Immature natural killer cell (primary cell): Measurements from ENCODE around the gene OR1L8. TPM values are rescaled to one million over a fixed set of nuclear protein-coding genes. Genes with fewer than 3 reads are reported as not detected.
"Not testable (repeated sequence)": the region's sequence is repeated elsewhere in the genome, so short reads cannot be mapped to it uniquely, and the experiment has no call there.

Experiments used
- DNase-seq, 3 donors: peaks; one replicate each; pipeline ENCODE4 v3.0.0; 2022; ENCODE audit warnings: mixed read lengths in 1 of 3
- H3K27ac Mint-ChIP-seq, 6 donors: one replicate each; pipeline ENCODE4 v1.8.0; 2020; ENCODE audit warnings: mixed read lengths in 6 of 6, mild to moderate bottlenecking in 5 of 6, inconsistent platforms in 4 of 6, moderate library complexity in 3 of 6
- H3K27me3 Mint-ChIP-seq, 3 donors: one replicate each; pipeline ENCODE4 v1.8.0; 2020 to 2021; ENCODE audit warnings: low read depth in 3 of 3, mild to moderate bottlenecking in 3 of 3, mixed read lengths in 3 of 3, moderate library complexity in 3 of 3, inconsistent platforms in 1 of 3
- H3K36me3 Mint-ChIP-seq, 3 donors: one replicate each; pipeline ENCODE4 v1.8.0; 2020; ENCODE audit warnings: mixed read lengths in 3 of 3, inconsistent platforms in 2 of 3, mild to moderate bottlenecking in 2 of 3
- H3K4me1 Mint-ChIP-seq, 2 donors: one replicate each; pipeline ENCODE4 v1.8.0; 2020; ENCODE audit warnings: inconsistent platforms in 2 of 2, mild to moderate bottlenecking in 2 of 2, mixed read lengths in 2 of 2, moderate library complexity in 1 of 2
- H3K4me3 Mint-ChIP-seq, 5 donors: one replicate each; pipeline ENCODE4 v1.8.0; 2020; ENCODE audit warnings: mild to moderate bottlenecking in 5 of 5, mixed read lengths in 5 of 5, inconsistent platforms in 3 of 5, moderate library complexity in 3 of 5
- H3K9me3 Mint-ChIP-seq, 6 donors: one replicate each; pipeline ENCODE4 v1.8.0; 2020; ENCODE audit warnings: mild to moderate bottlenecking in 6 of 6, mixed read lengths in 6 of 6, inconsistent platforms in 4 of 6, moderate library complexity in 3 of 6
- polyA plus RNA-seq, 3 donors: library from polyadenylated mRNA; unstranded; fragments of 300-500 nt; fragmentation: Illumina TruSeq; gene quantifications; one replicate each; pipeline ENCODE4 v1.2.3, GENCODE V29; 2021

Gene OR1L8
- polyA plus RNA-seq, 3 donors from 2014 or later, result 0.11 to 0.64 TPM; not detected in 1

GRCh38 chr9:122546196-122546595 lies 37.0 kb downstream of the OR1L8 start:
- no peaks in the 10 kb centered on the region for H3K36me3 Mint-ChIP-seq
- peaks cover 0 to 17% (median 12%) of the 10 kb centered on the region in 3 donors for H3K27me3 Mint-ChIP-seq
- no peak for DNase-seq
- no peaks in the 10 kb centered on the region for H3K4me1 Mint-ChIP-seq
- no peak overlapping the region for H3K4me3 Mint-ChIP-seq
- H3K9me3 Mint-ChIP-seq, result no peaks in the 10 kb centered on the region
- H3K27ac Mint-ChIP-seq, result no peak overlapping the region

GRCh38 chr9:122538757-122539156 lies 44.4 kb downstream of the OR1L8 start:
- Mint-ChIP-seq H3K36me3 (no peaks in the 10 kb centered on the region), H3K9me3 (no peaks in the 10 kb centered on the region), H3K27me3 (peaks cover 0 to 7% (median 4%) of the 10 kb centered on the region in 3 donors), H3K27ac (no peak overlapping the region), H3K4me1 (no peaks in the 10 kb centered on the region), H3K4me3 (no peak overlapping the region)
- DNase-seq, result no peak

GRCh38 chr9:122537066-122537465 lies 46.1 kb downstream of the OR1L8 start:
- H3K27ac Mint-ChIP-seq, DNase-seq, H3K27me3 Mint-ChIP-seq, H3K9me3 Mint-ChIP-seq, H3K4me3 Mint-ChIP-seq, H3K36me3 Mint-ChIP-seq, H3K4me1 Mint-ChIP-seq: not testable (repeated sequence)

GRCh38 chr9:122536134-122536533 lies 47.0 kb downstream of the OR1L8 start:
- Mint-ChIP-seq H3K36me3 (no peaks in the 10 kb centered on the region), H3K27ac (no peak overlapping the region), H3K9me3 (no peaks in the 10 kb centered on the region), H3K4me1 (no peaks in the 10 kb centered on the region), H3K27me3 (peaks cover 0 to 7% (median 2%) of the 10 kb centered on the region in 3 donors), H3K4me3 (no peak overlapping the region)
- DNase-seq, result no peak

GRCh38 chr9:122531157-122531556 lies 52.0 kb downstream of the OR1L8 start:
- DNase-seq, H3K9me3 Mint-ChIP-seq, H3K4me1 Mint-ChIP-seq, H3K36me3 Mint-ChIP-seq, H3K27ac Mint-ChIP-seq, H3K27me3 Mint-ChIP-seq, H3K4me3 Mint-ChIP-seq: not testable (repeated sequence)

GRCh38 chr9:122527193-122527592 lies 56.0 kb downstream of the OR1L8 start, which contains the start of gene OR1N1:
Gene OR1N1 (minus strand): TSS chr9:122527293. CDS start chr9:122527293, 0 bp downstream.
- no peak within 1 kb of the TSS for H3K4me3 Mint-ChIP-seq
- H3K27me3 Mint-ChIP-seq, result peaks cover 0 to 9% (median 2%) of the 10 kb centered on the region in 3 donors
- H3K4me1 Mint-ChIP-seq, result no peaks in the 10 kb centered on the region
- no peak for DNase-seq
- no peaks in the 10 kb centered on the region for H3K9me3 Mint-ChIP-seq
- no peaks in the 10 kb centered on the region for H3K36me3 Mint-ChIP-seq
- H3K27ac Mint-ChIP-seq, result no peak within 1 kb of the TSS

- Mint-ChIP-seq H3K36me3 (no peaks in the 10 kb centered on the region), H3K4me3 (no peak overlapping the region), H3K9me3 (no peaks in the 10 kb centered on the region), H3K27me3 (peaks cover 0 to 9% (median 2%) of the 10 kb centered on the region in 3 donors), H3K27ac (no peak overlapping the region), H3K4me1 (no peaks in the 10 kb centered on the region)
- no peak for DNase-seq
Measured at GRCh38 chr9:122526602-122527001, 56.6 kb downstream of the OR1L8 start.

- Mint-ChIP-seq H3K27me3 (peaks cover 2 to 7% (median 2%) of the 10 kb centered on the region in 3 donors), H3K4me1 (no peaks in the 10 kb centered on the region), H3K9me3 (no peaks in the 10 kb centered on the region), H3K27ac (no peak overlapping the region), H3K4me3 (no peak overlapping the region), H3K36me3 (no peaks in the 10 kb centered on the region)
- DNase-seq, result no peak
Measured at GRCh38 chr9:122519376-122519775, 63.8 kb downstream of the OR1L8 start.

GRCh38 chr9:122518841-122519240 lies 64.3 kb downstream of the OR1L8 start, which contains the start of gene OR1J4:
Gene OR1J4 (plus strand): TSS chr9:122519141. CDS start chr9:122519141, 0 bp downstream.
- Mint-ChIP-seq H3K36me3 (no peaks in the 10 kb centered on the region), H3K27me3 (peaks cover 2 to 10% (median 2%) of the 10 kb centered on the region in 3 donors), H3K4me3 (no peak within 1 kb of the TSS), H3K27ac (no peak within 1 kb of the TSS), H3K9me3 (no peaks in the 10 kb centered on the region), H3K4me1 (no peaks in the 10 kb centered on the region)
- no peak for DNase-seq

GRCh38 chr9:122518226-122518625 lies 65.0 kb downstream of the OR1L8 start:
- DNase-seq, result no peak
- no peaks in the 10 kb centered on the region for H3K36me3 Mint-ChIP-seq
- H3K27ac Mint-ChIP-seq, result no peak overlapping the region
- no peaks in the 10 kb centered on the region for H3K4me1 Mint-ChIP-seq
- peaks cover 2 to 10% (median 2%) of the 10 kb centered on the region in 3 donors for H3K27me3 Mint-ChIP-seq
- no peaks in the 10 kb centered on the region for H3K9me3 Mint-ChIP-seq
- H3K4me3 Mint-ChIP-seq, result no peak overlapping the region

Other genes with a start within 250 kb of the OR1L8 start
- gene PTGS1, start 212.4 kb downstream of the OR1L8 start, polyA plus RNA-seq, result 1 to 10 TPM; 1.8 to 5.4 (median 2.0) TPM
- gene OR1J1, start 105.5 kb downstream of the OR1L8 start, polyA plus RNA-seq, result not detected
- gene OR1J2, start 72.6 kb downstream of the OR1L8 start, polyA plus RNA-seq, result not detected
- not detected for gene OR1J4, start 64.2 kb downstream of the OR1L8 start, polyA plus RNA-seq
- gene OR1N1, start 56.1 kb downstream of the OR1L8 start, polyA plus RNA-seq, result not detected
- not detected for gene OR1N2, start 30.3 kb downstream of the OR1L8 start, polyA plus RNA-seq
- gene OR1Q1, start 31.4 kb upstream of the OR1L8 start, polyA plus RNA-seq, result not detected
- gene OR1B1, start 74.2 kb upstream of the OR1L8 start, polyA plus RNA-seq, result not detected
- not detected for gene OR1L1, start 78.3 kb upstream of the OR1L8 start, polyA plus RNA-seq
- gene OR1L3, start 91.7 kb upstream of the OR1L8 start, polyA plus RNA-seq, result not detected
- gene OR1L4, start 140.6 kb upstream of the OR1L8 start, polyA plus RNA-seq, result not detected
- not detected for gene OR1L6, start 158.9 kb upstream of the OR1L8 start, polyA plus RNA-seq
- not detected for gene OR5C1, start 205.5 kb upstream of the OR1L8 start, polyA plus RNA-seq
- not detected for gene OR1K1, start 216.7 kb upstream of the OR1L8 start, polyA plus RNA-seq
- gene PDCL, start 245.2 kb upstream of the OR1L8 start, polyA plus RNA-seq, result 10 to 100 TPM; 10.0 to 14.0 (median 13.6) TPM